GM12878 (cell line): ENCODE measurements around the gene CYSRT1.

ENCODE experiments used
- CTCF ChIP-seq, 3 experiments: IDR thresholded peaks in 2 of 3; conservative IDR thresholded peaks in 1 of 3; 2 replicates each; pipeline ENCODE4 v1.5.1; 2011; ENCODE audit warnings: low read depth in 3 of 3, low read length in 3 of 3, mild to moderate bottlenecking in 3 of 3, control low read depth in 2 of 3, moderate library complexity in 2 of 3, inconsistent platforms in 1 of 3, mixed read lengths in 1 of 3; ENCODE audit not compliant: control insufficient read depth in 2 of 3, insufficient read depth in 1 of 3; ENCODE audit errors: extremely low read depth in 1 of 3
- EGR1 ChIP-seq, 2 experiments: IDR thresholded peaks; 1 replicate in 1 of 2; 2 replicates in 1 of 2; pipeline ENCODE4 v1.6.1; 2011 to 2012; ENCODE audit warnings: low read depth in 2 of 2, low read length in 2 of 2, borderline replicate concordance in 1 of 2, mild to moderate bottlenecking in 1 of 2, moderate library complexity in 1 of 2
- MYC ChIP-seq: IDR thresholded peaks from 2 replicates; pipeline ENCODE4 v1.6.1; 2011; ENCODE audit warnings: mild to moderate bottlenecking, low read length, moderate library complexity, inconsistent platforms; ENCODE audit not compliant: insufficient read depth, insufficient replicate concordance, insufficient read length, severe bottlenecking
- PAX8 ChIP-seq: fragments of 450-650 bp; IDR thresholded peaks from 2 replicates; pipeline ENCODE4 v1.6.1; 2017; ENCODE audit warnings: mild to moderate bottlenecking, moderate library complexity
- SRF ChIP-seq, 2 experiments: IDR thresholded peaks; 2 replicates each; pipeline ENCODE4 v1.6.1; 2011; ENCODE audit warnings: low read depth in 2 of 2, low read length in 2 of 2, mild to moderate bottlenecking in 1 of 2, moderate library complexity in 1 of 2
- ZSCAN29 ChIP-seq: fragments of 450-650 bp; IDR thresholded peaks from 2 replicates; pipeline ENCODE4 v1.6.1; 2017; ENCODE audit warnings: mild to moderate bottlenecking, moderate library complexity

- no peak for TF ChIP-seq EGR1 (IDR thresholded peaks at IDR 0.05; ENCODE audit: borderline replicate concordance in 1 of 2, low read depth in 2 of 2, low read length in 2 of 2)
- no peak for TF ChIP-seq PAX8
- TF ChIP-seq CTCF (IDR thresholded peaks at IDR 0.05 in 2 of 3, conservative IDR thresholded peaks at IDR 0.05 in 1 of 3; ENCODE audit: control insufficient read depth in 2 of 3, extremely low read depth in 1 of 3, insufficient read depth in 1 of 3, low read depth in 3 of 3, low read length in 3 of 3): no peak
- no peak for TF ChIP-seq MYC
- TF ChIP-seq ZSCAN29: no peak
- no peak for TF ChIP-seq SRF (IDR thresholded peaks at IDR 0.05; ENCODE audit: low read depth in 2 of 2, low read length in 2 of 2)
Measured at GRCh38 chr9:137180491-137180890, 44.5 kb upstream of the CYSRT1 start.
